AG04449 (cell line): ENCODE results near the gene STK32A.
"Not testable (repeated sequence)": the region's sequence is repeated elsewhere in the genome, so short reads cannot be mapped to it uniquely, and the experiment has no call there.

Experiments used
- CTCF ChIA-PET: fragments of 350-600 bp; formaldehyde crosslinking; extraction: SDS; loops from one replicate; lab custom pipeline; 2021; ENCODE audit warnings: antibody characterized with exemption; lab: Yijun Ruan, JAX
- POLR2A ChIA-PET: fragments of 400-600, 350-600 bp; formaldehyde crosslinking; extraction: SDS; loops from one replicate; lab custom pipeline; 2020; ENCODE audit warnings: antibody characterized with exemption, inconsistent platforms; lab: Yijun Ruan, JAX
- DNase-seq: peaks from one replicate; pipeline ENCODE4 v3.0.0-alpha.2; 2010; ENCODE audit warnings: low read depth, low spot score
- H3K4me3 ChIP-seq: 2 replicates; pipeline ENCODE4 v1.5.1; 2011; ENCODE audit warnings: low read depth, mild to moderate bottlenecking, control low read depth, low read length
- TF ChIP-seq, protein P1 (sequence below): IDR thresholded peaks from one replicate; pipeline ENCODE4 v1.5.1; 2011; ENCODE audit warnings: mild to moderate bottlenecking, moderate library complexity, low read length, control low read depth, inconsistent platforms; ENCODE audit not compliant: insufficient read depth; ENCODE audit errors: missing control alignments

Gene STK32A

GRCh38 chr5:147240266-147240985 is 5.6 kb downstream of the STK32A start:
- TF ChIP-seq, protein P1, sequence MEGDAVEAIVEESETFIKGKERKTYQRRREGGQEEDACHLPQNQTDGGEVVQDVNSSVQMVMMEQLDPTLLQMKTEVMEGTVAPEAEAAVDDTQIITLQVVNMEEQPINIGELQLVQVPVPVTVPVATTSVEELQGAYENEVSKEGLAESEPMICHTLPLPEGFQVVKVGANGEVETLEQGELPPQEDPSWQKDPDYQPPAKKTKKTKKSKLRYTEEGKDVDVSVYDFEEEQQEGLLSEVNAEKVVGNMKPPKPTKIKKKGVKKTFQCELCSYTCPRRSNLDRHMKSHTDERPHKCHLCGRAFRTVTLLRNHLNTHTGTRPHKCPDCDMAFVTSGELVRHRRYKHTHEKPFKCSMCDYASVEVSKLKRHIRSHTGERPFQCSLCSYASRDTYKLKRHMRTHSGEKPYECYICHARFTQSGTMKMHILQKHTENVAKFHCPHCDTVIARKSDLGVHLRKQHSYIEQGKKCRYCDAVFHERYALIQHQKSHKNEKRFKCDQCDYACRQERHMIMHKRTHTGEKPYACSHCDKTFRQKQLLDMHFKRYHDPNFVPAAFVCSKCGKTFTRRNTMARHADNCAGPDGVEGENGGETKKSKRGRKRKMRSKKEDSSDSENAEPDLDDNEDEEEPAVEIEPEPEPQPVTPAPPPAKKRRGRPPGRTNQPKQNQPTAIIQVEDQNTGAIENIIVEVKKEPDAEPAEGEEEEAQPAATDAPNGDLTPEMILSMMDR: no peak
- no peak for DNase-seq
- no peak overlapping the region for H3K4me3 ChIP-seq
- ChIA-PET POLR2A (no interaction called here), CTCF (no interaction called here)

GRCh38 chr5:147243238-147243637 is 8.4 kb downstream of the STK32A start:
- DNase-seq, POLR2A ChIA-PET, H3K4me3 ChIP-seq: not testable (repeated sequence)
- CTCF ChIA-PET: interaction anchor here (0.7 to 0.9 kb wide), 2 partner anchors 54 to 127 kb away, joined by 3 read pairs; no protein-coding TSS in a partner anchor

GRCh38 chr5:147245381-147246165 is 10.7 kb downstream of the STK32A start:
- ChIA-PET POLR2A (no interaction called here), CTCF (no interaction called here)
- no peak for DNase-seq
- TF ChIP-seq, protein P1: no peak
- H3K4me3 ChIP-seq: no peak overlapping the region

GRCh38 chr5:147248561-147248960 is 13.7 kb downstream of the STK32A start:
- DNase-seq: no peak
- H3K4me3 ChIP-seq: no peak overlapping the region
- TF ChIP-seq, protein P1: no peak
- POLR2A ChIA-PET: no interaction called here
- CTCF ChIA-PET: interaction anchor here (1.0 kb wide), 1 partner anchor 330 kb away, joined by 3 read pairs; no protein-coding TSS in a partner anchor

DNA sequence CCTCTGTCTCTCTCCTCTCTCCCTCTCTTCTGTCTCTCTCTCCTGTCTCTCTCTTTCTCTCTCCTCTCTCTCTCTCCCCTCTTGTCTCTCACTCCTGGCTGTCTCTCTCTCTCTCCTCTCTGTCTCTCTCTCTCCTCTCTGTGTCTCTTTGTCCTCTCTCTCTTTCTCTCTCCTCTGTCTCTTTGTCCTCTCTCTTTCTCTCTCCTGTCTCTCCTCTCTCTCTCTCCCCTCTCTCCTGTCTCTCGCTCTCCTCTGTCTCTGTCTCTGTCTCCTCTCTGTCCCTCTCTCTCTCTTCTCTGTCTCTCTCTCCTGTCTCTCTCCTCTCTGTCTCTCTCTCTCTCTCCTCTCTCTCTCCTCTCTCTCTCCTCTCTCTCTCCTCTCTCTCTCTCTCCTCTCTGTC is 25.0 kb downstream of the STK32A start:
- TF ChIP-seq, protein P1: no peak
- no peak overlapping the region for H3K4me3 ChIP-seq
- ChIA-PET CTCF (no interaction called here), POLR2A (no interaction called here)
- no peak for DNase-seq

DNA sequence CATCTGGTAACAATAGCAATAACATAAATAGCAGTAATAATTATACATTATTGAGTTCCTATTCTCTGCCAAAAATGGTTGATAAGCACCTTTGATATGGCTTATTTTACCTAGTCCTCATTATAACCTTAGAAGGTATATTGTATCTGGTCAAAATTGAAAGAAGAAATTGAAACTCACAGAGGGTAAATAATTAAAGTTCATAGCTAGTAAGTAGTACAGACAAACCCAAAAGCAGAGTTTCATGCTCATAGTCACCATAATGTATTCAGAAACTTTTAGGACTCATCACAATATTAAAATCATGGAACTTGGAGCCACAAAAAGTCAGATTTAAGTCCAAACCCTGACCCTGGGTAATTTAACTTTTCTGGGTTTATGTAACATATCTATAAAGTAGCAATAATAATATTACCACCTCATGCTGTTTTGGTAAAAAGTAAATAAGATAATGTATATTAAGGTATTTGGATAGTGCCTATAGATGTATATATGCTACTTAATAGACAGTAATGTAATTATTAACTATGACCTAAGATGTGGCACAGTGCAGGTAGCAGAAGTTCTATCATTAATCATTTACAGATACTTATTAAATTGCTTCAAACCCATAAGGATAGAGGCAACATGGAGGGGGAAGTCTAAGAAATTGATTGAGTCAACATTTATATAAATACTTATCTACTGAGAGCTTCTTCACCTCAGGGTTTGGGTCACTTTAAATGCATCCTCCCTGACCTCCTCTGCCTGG is 32.4 kb downstream of the STK32A start:
- ChIA-PET POLR2A (no interaction called here), CTCF (no interaction called here)
- H3K4me3 ChIP-seq: no peak overlapping the region
- DNase-seq: no peak
- TF ChIP-seq, protein P1: no peak
